MM.1S (cell line): ENCODE results near the gene CDC37.

Experiments used
- EZH2phosphoT487 ChIP-seq: fragments of 300-600 bp; sonication (generic); IDR thresholded peaks from 2 replicates; pipeline ENCODE4 v1.6.1; 2018; ENCODE audit warnings: antibody characterized with exemption, low read length
- TF ChIP-seq, protein P1 (sequence below): fragments of 300-600 bp; sonication (generic); IDR thresholded peaks from 2 replicates; pipeline ENCODE4 v1.5.1; 2016; ENCODE audit warnings: antibody characterized with exemption, low read length, mixed read lengths

DNA sequence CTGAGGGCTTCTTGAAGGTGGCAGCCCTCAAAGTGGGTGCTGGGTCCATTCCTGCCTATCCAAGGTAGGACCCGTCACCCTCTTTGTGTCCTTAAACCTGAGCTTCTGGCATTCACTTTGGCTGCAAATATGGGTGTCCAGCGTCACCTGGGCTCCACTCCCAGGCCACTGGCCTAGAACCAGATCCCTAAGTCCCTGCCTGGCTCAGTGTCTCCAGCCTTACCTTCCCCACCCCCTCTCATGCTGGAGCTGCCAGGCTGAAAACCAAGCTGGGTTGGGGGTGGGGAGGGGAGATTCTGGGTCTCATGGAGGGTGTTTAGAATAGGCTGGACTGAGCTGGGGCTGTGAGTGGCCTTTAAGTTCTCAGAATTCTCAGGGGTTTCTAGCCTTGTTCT lies 29.4 kb upstream of the CDC37 start:
- TF ChIP-seq, protein P1, sequence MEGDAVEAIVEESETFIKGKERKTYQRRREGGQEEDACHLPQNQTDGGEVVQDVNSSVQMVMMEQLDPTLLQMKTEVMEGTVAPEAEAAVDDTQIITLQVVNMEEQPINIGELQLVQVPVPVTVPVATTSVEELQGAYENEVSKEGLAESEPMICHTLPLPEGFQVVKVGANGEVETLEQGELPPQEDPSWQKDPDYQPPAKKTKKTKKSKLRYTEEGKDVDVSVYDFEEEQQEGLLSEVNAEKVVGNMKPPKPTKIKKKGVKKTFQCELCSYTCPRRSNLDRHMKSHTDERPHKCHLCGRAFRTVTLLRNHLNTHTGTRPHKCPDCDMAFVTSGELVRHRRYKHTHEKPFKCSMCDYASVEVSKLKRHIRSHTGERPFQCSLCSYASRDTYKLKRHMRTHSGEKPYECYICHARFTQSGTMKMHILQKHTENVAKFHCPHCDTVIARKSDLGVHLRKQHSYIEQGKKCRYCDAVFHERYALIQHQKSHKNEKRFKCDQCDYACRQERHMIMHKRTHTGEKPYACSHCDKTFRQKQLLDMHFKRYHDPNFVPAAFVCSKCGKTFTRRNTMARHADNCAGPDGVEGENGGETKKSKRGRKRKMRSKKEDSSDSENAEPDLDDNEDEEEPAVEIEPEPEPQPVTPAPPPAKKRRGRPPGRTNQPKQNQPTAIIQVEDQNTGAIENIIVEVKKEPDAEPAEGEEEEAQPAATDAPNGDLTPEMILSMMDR = no peak
- TF ChIP-seq EZH2phosphoT487 = no peak
